Forelimb muscle (tissue), 1 donor: ENCODE measurements around the gene ZNF862. TPM values are rescaled to one million over a fixed set of nuclear protein-coding genes. Genes with fewer than 3 reads are reported as not detected.
"Not testable (repeated sequence)": the region's sequence is repeated elsewhere in the genome, so short reads cannot be mapped to it uniquely, and the experiment has no call there.

Experiments used
- DNase-seq: peaks from one replicate; pipeline ENCODE4 v3.0.0-alpha.2; 2013; ENCODE audit warnings: low read depth
- polyA plus RNA-seq: library from polyadenylated mRNA; unstranded; fragments of 120-200 nt; gene quantifications from one replicate; pipeline ENCODE4 v1.2.1, GENCODE V29; 2013; ENCODE audit not compliant: insufficient read length

Gene ZNF862
- polyA plus RNA-seq, 1 donor, result 11.4 TPM

DNA sequence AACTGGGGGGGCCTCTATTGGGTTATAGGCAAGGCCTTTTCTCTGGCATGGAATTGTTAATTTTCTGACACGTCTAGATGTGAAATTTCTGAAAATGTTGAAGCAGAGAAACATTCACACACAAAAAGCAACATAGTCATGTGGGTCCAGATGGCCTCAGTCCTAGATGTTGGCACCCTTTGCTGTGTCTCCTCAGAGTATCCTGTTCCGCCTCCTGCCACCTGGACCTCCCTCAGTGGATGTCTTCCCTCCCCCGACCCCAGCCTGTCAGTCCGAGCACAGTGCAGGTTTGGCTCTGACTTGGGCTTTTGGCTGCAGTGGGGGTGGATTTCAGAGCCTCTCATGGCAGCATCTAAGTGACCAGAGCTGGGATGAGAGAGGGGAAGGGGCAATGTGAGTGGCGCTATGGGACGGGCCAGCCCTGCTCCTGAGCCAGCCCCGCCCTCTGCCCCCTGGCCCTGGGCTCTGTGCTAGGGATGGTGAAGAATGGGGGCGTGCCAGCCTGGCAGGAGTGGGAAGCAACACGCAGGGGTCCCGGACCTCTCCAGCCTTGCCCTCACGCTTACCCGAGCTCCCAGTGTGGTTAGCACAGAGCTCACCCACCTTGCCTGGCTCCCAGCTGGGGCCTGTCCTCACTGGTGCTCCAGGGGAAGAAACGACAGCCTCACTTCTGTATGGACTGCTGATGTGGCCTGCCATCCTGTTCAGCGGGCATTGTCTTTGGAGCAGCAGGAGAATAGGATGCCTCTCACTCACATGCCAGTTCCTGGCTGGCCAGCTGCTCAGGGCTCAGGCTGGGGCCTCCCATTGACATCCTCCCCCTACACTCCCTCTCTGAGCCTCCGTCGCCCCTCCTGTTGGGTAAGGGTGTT lies 41.8 kb downstream of the ZNF862 start:
- DNase-seq, result no peak

DNA sequence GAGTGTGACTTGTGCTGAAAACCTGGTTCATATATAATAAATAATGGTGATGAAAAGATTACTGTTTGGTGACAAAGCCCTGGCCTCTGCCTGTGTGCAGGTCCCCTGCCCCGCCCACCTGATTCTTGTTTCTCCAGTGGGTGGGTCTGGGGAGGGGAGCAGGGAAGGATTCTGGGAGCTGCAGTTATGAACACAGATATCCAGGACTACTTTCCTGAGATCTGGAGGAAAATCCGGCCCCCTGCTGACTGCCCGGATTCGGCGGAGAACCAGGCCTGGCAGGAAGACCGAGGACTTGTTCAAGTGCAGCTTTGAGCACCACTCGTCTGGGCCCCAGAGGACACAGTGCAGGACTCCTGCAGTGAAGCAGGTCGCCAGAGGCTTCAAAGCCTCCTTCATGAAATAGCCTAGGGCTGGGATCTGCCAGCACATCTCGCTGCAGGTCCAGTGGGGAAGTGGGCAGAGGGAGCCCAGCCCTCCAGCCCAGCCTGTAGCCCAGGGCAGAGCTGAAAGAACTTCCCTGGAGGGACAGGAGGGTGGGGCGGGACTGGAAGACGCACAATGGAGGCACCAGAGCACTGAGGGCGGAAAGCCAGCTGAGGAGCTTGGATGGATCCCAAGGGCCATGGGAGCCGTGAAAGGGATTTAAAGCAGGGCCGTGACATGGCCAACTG lies 42.6 kb downstream of the ZNF862 start:
- DNase-seq, result no peak

DNA sequence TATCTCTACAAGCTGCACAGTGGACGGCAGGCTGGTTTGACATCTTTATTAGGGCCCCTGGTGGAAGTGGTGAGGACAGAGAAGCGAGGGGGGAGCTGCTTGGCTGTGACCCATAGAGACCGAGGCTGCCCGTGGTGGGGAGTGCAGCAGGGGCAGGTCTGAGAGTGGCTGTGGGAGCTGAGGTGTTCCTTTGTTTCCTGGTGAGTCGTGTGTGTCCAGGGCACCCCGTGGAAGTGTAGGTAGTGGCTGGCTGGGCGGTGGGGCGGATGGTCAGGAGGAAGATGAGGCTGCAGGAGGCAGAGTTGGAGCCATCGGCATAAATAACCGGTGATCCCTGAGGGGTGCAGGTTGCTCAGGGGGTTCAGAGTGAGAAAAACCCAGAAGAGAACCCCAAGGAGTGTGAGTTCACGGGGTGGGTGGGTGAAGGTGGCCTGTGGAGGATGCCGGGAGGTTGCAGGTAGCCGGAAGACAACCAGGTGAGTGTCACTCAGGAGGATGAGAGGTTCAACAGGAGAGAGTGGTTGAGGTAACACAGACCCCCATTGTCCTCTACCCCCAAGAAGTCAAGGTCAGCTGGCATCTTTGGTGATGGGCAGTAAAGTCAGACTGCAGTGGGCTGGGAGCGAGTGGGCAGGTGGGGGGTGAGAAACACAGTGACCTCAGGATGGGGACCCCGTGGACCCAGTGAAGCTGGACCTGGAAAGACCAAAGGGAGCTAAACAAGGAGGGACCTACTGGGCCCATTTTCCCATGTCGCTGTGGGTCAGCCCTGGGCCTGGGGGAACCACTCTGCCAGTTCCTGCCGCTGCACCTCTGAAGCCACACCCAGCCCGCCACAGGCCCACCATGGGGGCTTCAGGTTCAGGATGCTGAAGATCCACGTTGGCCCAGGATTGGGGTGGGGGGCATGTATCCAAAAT lies 43.4 kb downstream of the ZNF862 start:
- no peak for DNase-seq

DNA sequence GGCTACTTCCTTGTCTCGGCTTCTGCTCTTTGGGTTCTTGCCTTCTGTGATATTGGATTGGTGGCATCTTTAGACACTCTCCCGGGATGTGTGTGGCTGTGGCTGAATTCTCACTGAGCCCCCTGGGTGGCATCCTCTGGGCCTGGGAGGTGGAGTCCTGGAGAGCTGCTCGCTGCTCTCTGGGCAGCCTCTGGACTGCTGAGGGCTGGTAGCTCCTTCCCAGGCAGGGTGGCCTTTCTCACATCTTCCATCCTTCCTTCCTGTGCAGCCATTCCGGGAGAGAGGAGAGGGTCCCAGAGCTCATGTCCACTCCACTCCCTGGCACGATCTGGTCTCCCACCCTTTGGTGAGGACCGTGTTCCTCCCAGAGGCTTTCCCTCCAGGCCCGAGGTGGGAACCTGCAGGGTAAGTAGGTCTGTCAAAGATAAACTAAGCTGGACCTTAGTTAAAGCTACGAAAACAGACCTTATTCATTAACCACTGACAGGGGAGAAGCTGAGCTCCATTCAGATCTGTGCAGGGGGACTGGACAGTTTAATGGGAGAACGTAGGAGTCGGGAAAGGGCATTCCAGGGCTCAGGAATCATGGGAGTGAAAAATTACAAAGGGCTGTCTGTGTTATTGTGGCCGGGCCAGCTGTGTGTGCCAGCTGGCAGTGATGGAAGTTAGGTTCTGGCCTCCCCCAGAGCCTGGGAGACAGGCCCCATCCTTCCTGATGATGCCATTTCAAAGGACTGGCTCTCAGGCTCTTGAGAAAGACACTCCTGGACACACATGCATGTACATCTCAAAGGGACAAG lies 44.3 kb downstream of the ZNF862 start:
- no peak for DNase-seq

DNA sequence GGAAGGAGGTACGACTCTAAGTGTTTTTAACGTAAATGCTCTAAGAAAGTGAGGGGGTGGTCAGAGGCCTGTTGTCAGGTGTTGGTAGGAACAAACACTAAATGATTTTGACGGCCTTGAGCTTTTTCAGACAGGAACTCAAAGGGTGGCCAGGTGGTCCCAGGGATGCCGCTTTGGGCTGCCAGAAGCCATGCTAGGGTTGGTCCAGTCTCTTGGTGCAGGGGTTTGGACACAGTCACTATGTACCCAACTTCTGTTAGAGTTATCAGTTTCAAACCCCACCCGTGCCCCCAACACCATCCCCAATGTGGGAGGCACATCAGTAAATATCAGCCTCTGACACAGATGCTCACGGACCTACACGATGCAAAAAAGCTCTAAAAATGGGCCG lies 44.9 kb downstream of the ZNF862 start:
- DNase-seq, result no peak

DNA sequence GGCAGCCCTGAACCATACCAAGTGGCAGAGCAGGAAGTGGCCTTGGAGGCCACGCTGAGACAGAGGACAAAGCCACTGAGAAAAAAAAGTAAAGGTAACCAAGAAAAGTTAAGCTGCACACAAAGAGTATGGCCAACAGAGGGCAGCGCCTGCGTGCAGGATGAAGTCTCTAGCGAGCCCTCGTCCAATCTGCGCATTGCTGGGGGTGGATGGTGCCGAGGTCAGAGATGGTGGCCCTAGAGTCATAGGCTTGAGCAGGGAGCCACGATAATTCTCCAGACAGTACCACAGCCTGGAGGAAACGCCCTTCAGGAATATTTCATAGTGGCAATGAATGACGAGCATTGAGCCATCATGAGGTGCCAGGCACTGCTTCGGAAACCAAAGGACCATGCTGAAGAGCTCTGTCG lies 45.3 kb downstream of the ZNF862 start:
- DNase-seq, result no peak

DNA sequence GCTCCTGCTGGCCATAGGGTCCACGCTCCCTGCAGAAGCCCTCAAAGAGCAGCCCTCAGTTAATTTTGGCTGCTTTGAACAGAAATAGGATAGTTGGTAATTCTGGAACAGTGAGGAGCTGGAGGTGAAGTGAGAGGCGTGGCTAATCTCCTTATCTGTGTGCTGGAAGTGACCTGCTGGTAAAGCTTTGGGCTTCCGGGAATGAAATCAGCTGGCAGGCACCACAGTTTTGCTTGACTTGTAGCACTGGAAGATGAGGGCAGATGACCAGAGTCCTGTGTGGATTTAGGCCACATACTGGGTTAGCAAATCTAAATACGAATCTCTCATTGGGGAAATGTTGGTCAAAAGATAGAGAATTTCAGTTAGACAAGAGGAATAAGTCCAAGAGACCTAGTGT lies 45.8 kb downstream of the ZNF862 start:
- no peak for DNase-seq

DNA sequence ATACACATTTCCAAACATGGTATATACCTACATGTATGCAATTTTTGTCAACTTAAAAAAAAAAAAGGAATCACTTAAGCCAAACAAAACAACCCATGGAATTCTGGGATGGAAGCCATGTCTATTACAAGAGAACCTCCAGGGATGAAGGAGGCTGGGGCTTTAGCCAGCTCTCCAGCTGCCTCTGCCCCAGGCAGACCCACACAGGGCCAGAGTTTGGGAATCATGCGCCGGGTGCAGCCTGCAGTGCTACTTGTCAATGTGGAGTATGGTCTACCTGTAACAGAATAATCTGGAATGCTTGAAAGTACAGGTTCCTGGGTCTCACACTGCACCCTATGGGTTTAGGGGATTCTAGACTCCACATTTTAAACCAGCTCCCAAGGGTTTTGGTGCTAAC lies 46.4 kb downstream of the ZNF862 start:
- DNase-seq, result no peak

DNA sequence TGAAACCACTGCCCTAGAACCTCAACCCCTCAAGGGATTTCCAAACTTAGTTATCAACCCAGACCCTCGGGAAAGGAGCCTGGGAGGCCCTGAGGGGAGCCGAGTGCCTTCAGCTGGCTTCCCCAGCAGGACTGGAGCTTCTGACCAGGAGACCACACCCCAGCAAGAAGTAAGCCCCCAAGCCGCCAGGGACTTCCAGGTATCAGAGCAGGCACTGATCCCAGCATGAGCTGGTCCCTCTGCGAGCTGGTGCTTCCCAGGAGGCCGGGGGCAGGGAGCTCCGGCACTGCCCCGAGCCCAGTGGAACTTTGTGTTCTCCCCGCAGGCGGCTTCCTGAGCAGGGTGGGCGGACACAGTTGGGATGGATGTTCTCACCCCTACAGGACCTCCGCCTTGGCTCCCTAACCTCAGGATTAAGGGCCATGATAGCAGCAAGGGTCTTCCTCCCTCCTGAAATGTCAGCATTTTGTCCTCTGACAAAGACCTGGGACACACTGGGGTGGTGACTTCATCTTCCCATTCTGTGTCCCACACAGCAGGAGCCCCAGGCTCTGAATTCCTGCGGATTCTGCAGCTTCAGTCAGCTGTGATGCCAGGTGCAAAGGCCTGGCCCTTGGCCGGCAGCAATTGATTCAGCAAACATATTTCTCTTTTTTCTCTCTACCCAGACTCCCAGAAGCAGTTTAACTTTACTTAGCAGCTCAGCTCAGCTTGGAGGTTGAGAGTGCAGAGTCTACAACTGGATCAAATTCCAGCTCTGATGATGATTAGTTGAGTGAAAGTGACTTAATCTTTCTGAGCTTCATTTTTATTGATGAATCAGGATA lies 47.2 kb downstream of the ZNF862 start:
- no peak for DNase-seq

DNA sequence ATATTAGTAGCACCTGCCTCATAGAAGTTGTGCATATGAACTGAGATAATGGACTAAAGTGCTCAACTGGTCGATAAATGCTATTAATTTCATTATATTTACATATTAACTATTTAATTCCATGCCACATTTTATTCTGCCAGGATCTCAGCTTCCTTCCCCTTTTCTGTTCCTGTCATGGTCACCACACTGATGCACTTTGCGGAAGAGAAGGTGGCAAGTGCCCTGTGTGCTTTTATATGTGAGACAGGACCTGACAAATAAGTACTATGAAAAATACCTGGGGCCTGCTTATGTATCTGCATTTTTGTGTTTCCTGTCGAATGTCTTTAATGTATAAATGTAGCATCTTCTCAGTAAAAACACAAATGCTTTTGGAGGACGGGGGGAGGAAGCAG lies 47.8 kb downstream of the ZNF862 start:
- no peak for DNase-seq

DNA sequence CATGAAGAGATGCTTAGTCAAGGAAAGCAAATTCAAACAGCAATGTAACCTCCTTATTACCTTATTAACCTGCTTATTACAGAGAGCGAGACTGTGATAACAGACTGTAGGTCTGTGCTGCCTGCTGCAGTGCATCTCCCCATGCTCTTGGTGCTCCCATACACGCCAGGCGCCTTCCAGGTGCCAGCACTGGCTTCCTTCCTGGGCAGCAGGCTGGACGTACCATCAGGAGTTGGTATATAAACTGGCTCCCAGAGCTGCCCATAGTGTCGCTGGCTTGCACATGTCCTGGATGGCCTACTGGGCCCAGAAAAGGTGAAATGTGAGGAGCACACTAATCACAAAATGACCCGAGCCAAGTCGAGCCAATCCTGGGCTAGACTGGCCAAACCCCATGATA lies 49.1 kb downstream of the ZNF862 start:
- DNase-seq, result no peak

DNA sequence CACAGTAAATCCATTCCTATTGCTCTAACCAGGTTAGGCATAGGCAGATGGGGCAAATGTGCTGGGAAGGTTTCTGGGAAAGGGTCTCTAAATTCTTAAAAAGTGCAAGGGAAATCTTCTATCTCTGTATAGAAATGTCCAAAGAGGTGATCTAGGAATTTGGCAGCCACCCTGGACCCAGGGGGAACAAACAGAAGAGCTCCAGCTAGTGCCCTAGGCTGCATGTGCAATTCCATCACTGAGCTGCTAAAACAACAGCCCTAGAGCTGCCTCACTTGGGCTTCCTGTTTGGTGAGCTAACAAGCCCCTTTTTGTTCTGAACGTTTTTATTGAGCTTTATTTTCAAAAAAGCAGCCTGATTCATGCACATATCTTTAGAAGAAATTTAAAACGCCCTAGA lies 52.5 kb downstream of the ZNF862 start:
- not testable (repeated sequence) for DNase-seq

DNA sequence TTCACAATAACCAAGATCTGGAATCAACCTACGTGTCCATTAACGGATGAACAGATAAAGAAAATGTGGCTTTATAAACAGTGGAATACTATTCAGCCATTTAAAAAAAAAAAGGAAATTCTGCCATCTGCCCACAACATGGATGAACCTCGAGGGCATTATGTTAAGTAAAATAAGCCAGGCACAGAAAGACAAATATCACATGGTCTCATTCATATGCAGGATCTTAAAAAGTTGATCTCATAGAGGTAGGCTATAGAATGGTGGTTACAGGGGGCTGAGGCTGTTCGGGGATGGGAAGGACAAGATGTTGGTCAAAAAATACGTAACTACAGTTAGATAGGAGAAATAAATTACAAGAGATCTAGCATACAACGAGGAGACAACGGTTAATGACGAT lies 56.8 kb downstream of the ZNF862 start:
- DNase-seq, result not testable (repeated sequence)

DNA sequence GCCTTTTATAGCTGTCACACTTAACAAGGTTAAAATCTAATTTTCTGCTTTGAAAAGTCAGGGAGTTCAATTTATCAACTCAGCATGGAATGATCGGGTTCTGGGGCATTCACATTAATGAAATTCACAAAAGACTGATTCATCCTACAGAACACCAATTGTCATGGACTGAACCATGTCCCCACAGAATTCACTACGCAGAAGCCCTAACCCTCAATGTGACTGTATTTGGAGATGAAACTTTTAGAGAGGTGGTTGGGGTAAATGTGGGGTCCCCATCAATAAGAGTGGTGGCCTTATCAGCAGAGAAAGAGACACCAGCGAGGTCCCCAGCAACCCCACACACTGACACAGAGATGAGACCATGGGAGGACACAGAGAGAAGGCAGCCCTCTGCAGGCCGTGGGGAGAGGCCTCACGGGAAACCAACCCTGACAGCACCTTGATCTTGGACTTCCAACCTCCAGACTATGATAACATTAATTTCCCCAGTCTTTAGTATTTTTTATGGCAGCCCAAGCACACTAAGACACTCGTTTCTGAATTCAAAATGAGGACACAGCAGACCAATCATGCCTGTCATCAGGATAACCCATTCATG lies 69.7 kb downstream of the ZNF862 start:
- not testable (repeated sequence) for DNase-seq

DNA sequence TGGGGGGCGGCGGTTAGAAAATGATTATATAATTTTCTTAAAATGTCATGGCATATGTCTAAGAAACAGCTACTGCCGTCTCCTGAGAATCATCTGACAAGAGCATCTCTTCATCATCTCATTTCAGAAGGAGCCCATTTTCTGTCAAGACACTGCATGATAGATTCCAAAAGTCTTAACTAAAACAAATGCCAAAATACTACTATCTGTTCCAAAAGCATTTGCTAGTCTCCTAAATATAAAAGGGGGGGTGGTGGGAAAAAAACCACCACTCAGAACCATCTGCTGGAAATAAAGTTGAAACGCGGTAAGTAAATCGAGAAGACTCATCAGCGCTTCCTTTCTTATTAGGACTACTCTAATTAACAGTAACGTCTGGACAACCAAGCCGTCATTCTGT lies 72.0 kb downstream of the ZNF862 start:
- DNase-seq, result not testable (repeated sequence)

DNA sequence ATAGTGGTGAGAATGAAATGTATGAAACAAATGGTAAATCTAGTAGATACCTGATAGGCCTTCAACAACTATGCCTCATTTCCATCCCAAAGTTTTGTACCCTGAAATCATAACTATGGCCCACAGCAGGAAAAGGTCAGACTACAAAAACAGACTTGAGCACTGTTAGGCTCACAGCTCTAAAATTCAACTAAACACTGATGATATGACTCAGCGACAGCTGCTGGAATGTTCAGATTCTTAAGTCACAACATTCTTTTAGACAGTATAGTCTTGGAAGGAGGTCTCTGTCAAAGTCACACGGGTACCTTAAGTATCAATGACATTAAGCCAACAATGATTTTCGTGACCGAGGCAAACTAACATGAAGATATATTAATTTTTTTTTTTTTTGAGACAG lies 74.0 kb downstream of the ZNF862 start:
- DNase-seq, result not testable (repeated sequence)
